A549 (cell line): ENCODE data around the gene CHRNA1. TPM values are rescaled to one million over a fixed set of nuclear protein-coding genes. Genes with fewer than 3 reads are reported as not detected.

ENCODE experiments used
- ATAC-seq, 2 experiments: fragments of 200-7000 bp in 1 of 2; fragments of >200 bp in 1 of 2; cut with Nextera tagmentation in 1 of 2; cut with Tn5 transposase in 1 of 2; 3 replicates each; pipeline versions ENCODE4 v1.8.0 to v1.9.1; 2018 to 2020; ENCODE audit warnings: mild to moderate bottlenecking in 1 of 2, moderate library complexity in 1 of 2
- CTCF ChIA-PET: fragments of 300-600 bp; sonication (Branson Sonifier 250); formaldehyde crosslinking; extraction: SDS; loops from one replicate; lab custom pipeline; 2021; ENCODE audit warnings: antibody characterized with exemption, inconsistent platforms; lab: Yijun Ruan, JAX
- POLR2A ChIA-PET: fragments of 350-600 bp; formaldehyde crosslinking; extraction: SDS; loops from one replicate; lab custom pipeline; 2021; ENCODE audit warnings: antibody characterized with exemption, inconsistent platforms; lab: Yijun Ruan, JAX
- DNase-seq, 2 experiments: peaks; one replicate each; pipeline versions ENCODE4 v3.0.0 to v3.0.0-alpha.2; 2011 to 2016; ENCODE audit warnings: low read depth in 1 of 2, low spot score in 1 of 2
- FAIRE-seq: peaks from 2 replicates; lab custom pipeline; 2011; peaks lifted over from hg19 to GRCh38; lab: Jason Lieb, UNC
- H3K27ac ChIP-seq, 2 experiments: fragments of >200 bp; sonication (Bioruptor Twin); formaldehyde crosslinking; 3 replicates each; pipeline ENCODE4 v1.5.1; 2016 to 2017
- H3K4me1 ChIP-seq: fragments of >200 bp; sonication (Bioruptor Twin); formaldehyde crosslinking; 3 replicates; pipeline ENCODE4 v1.6.1; 2016
- H3K4me2 ChIP-seq: fragments of >200 bp; sonication (Bioruptor Twin); formaldehyde crosslinking; 3 replicates; pipeline ENCODE4 v1.6.1; 2016
- H3K4me3 ChIP-seq: fragments of >200 bp; sonication (Bioruptor Twin); formaldehyde crosslinking; 3 replicates; pipeline ENCODE4 v1.5.1; 2016
- H3K9me3 ChIP-seq: fragments of >200 bp; sonication (Bioruptor Twin); formaldehyde crosslinking; 3 replicates; pipeline ENCODE4 v1.6.1; 2016
- BHLHE40 ChIP-seq: IDR thresholded peaks from 2 replicates; pipeline ENCODE4 v1.6.1; 2012; ENCODE audit warnings: low read depth, low read length, inconsistent platforms
- CBX8 ChIP-seq: fragments of 200-600 bp; sonication (generic); IDR thresholded peaks from 2 replicates; pipeline ENCODE4 v1.6.1; 2016
- CEBPB ChIP-seq, 2 experiments: fragments of >200 bp in 1 of 2; sonication (Bioruptor Twin) in 1 of 2; formaldehyde crosslinking in 1 of 2; IDR thresholded peaks; 2 replicates each; pipeline ENCODE4 v1.6.1; 2012 to 2016
- E2F6 ChIP-seq: IDR thresholded peaks from 2 replicates; pipeline ENCODE4 v1.6.1; 2012; ENCODE audit warnings: low read depth, borderline replicate concordance
- GATA3 ChIP-seq: IDR thresholded peaks from 2 replicates; pipeline ENCODE4 v1.6.1; 2012; ENCODE audit warnings: borderline replicate concordance
- HEYL ChIP-seq: fragments of 250-450 bp; sonication (Bioruptor Pico); IDR thresholded peaks from 2 replicates; pipeline ENCODE4 v1.8.0; 2021; ENCODE audit warnings: mild to moderate bottlenecking, moderate library complexity
- HOXB13 ChIP-seq: fragments of 250-450 bp; sonication (Bioruptor Pico); IDR thresholded peaks from 2 replicates; pipeline ENCODE4 v1.5.0; 2020; ENCODE audit warnings: low read depth, mild to moderate bottlenecking, moderate library complexity
- HOXB5 ChIP-seq: fragments of 250-450 bp; sonication (Bioruptor Pico); IDR thresholded peaks from 2 replicates; pipeline ENCODE4 v1.5.0; 2020; ENCODE audit warnings: mild to moderate bottlenecking, moderate library complexity
- JUN ChIP-seq, 2 experiments: fragments of >200 bp; sonication (Bioruptor Twin); formaldehyde crosslinking; IDR thresholded peaks; 2 replicates in 1 of 2; 3 replicates in 1 of 2; pipeline ENCODE4 v1.6.1; 2016 to 2017
- JUNB ChIP-seq: fragments of >200 bp; sonication (Bioruptor Twin); formaldehyde crosslinking; IDR thresholded peaks from 2 replicates; pipeline ENCODE4 v1.6.1; 2016
- MAFK ChIP-seq: fragments of 450-650 bp; IDR thresholded peaks from 2 replicates; pipeline ENCODE4 v1.6.1; 2014; ENCODE audit not compliant: partially characterized antibody
- MAX ChIP-seq: IDR thresholded peaks from 2 replicates; pipeline ENCODE4 v1.6.1; 2012
- NFE2L2 ChIP-seq: fragments of 150-350 bp; conservative IDR thresholded peaks from 2 replicates; pipeline ENCODE4 v1.6.1; 2014; ENCODE audit warnings: low read length
- PBX3 ChIP-seq: IDR thresholded peaks from 2 replicates; pipeline ENCODE4 v1.6.1; 2012
- POLR2AphosphoS2 ChIP-seq: conservative IDR thresholded peaks from 2 replicates; pipeline ENCODE4 v1.6.1; 2012; ENCODE audit warnings: low read length, improper control_type of control experiment, inconsistent platforms
- RAD21 ChIP-seq, 2 experiments: fragments of >200 bp in 1 of 2; sonication (Bioruptor Twin) in 1 of 2; formaldehyde crosslinking in 1 of 2; IDR thresholded peaks in 1 of 2; conservative IDR thresholded peaks in 1 of 2; 2 replicates in 1 of 2; 3 replicates in 1 of 2; pipeline ENCODE4 v1.6.1; 2012 to 2018; ENCODE audit warnings: inconsistent platforms in 1 of 2
- RARB ChIP-seq: fragments of 250-450 bp; sonication (Bioruptor Pico); IDR thresholded peaks from 2 replicates; pipeline ENCODE4 v1.8.0; 2021; ENCODE audit warnings: mild to moderate bottlenecking, moderate library complexity
- RCOR1 ChIP-seq: fragments of 150-350 bp; IDR thresholded peaks from 2 replicates; pipeline ENCODE4 v1.6.1; 2014; ENCODE audit warnings: antibody characterized with exemption, low read length, low read depth
- RFX5 ChIP-seq: fragments of 450-650 bp; IDR thresholded peaks from 2 replicates; pipeline ENCODE4 v1.7.1; 2014; ENCODE audit warnings: antibody characterized with exemption, mild to moderate bottlenecking, moderate library complexity
- RNF2 ChIP-seq: fragments of 200-600 bp; sonication (generic); IDR thresholded peaks from 2 replicates; pipeline ENCODE4 v1.6.1; 2016; ENCODE audit warnings: low read depth, mild to moderate bottlenecking, antibody characterized with exemption, moderate library complexity, borderline replicate concordance
- SMC3 ChIP-seq: fragments of >200 bp; sonication (Bioruptor Twin); formaldehyde crosslinking; IDR thresholded peaks from 3 replicates; pipeline ENCODE4 v1.6.1; 2018; ENCODE audit warnings: inconsistent platforms
- SREBF2 ChIP-seq: fragments of 450-650 bp; IDR thresholded peaks from 2 replicates; pipeline ENCODE4 v1.6.1; 2014; ENCODE audit warnings: mild to moderate bottlenecking, moderate library complexity
- USF2 ChIP-seq: fragments of 450-650 bp; IDR thresholded peaks from 2 replicates; pipeline ENCODE4 v1.6.1; 2014; ENCODE audit warnings: antibody characterized with exemption
- ZC3H11A ChIP-seq: fragments of 450-650 bp; IDR thresholded peaks from 2 replicates; pipeline ENCODE4 v1.6.1; 2014; ENCODE audit warnings: antibody characterized with exemption, mild to moderate bottlenecking
- WGBS: methylation state at CpG from one replicate; pipeline ENCODE4 v1.1.6; 2017; ENCODE audit errors: missing lambda C conversion rate; 5-methylcytosine and 5-hydroxymethylcytosine counted together
- polyA plus RNA-seq, 4 experiments: library from polyadenylated mRNA; depleted of rRNA in 3 of 4; stranded (reverse); fragments of >200 nt; fragmentation: RNase III in 1 of 4; extraction: RNeasy Plus Mini Kit Qiagen cat#74134 plus additional on column Dnase treatment in 1 of 4; gene quantifications; 2 replicates in 3 of 4; 3 replicates in 1 of 4; pipeline ENCODE4 v1.2.3, GENCODE V29; 2011 to 2017
- TF ChIP-seq, protein P1 (sequence below): fragments of 150-350 bp; IDR thresholded peaks from 2 replicates; pipeline ENCODE4 v1.6.1; 2014; ENCODE audit warnings: low read depth, mild to moderate bottlenecking, low read length
- TF ChIP-seq, protein P2 (sequence below): fragments of >200 bp; sonication (Bioruptor Twin); formaldehyde crosslinking; IDR thresholded peaks from 3 replicates; pipeline ENCODE4 v1.6.1; 2016

CHRNA1 gene
- polyA plus RNA-seq, 2 of the 4 experiments (the other 2 are of a cell fraction) = not detected

- ChIA-PET CTCF (interaction anchor here (0.8 to 1.9 kb wide), 6 partner anchors 9 to 281 kb away, joined by 3 to 6 read pairs (median 3); no protein-coding TSS in a partner anchor), POLR2A (no interaction called here)
- FAIRE-seq (no peak), ATAC-seq (no peak), DNase-seq (no peak)
- Histone ChIP-seq H3K9me3 (no peaks in the 10 kb centered on the region), H3K4me2 (peak overlapping the region; percentile 35; the same call in 2 of the 3 replicates), H3K27ac (no peak overlapping the region), H3K4me3 (no peak overlapping the region), H3K4me1 (peaks cover 7% of the 10 kb centered on the region; the same call in 1 of the 3 replicates)
- WGBS = 4% methylated on average over 1 of the region's 1 CpG
- no peak for TF ChIP-seq CBX8
- TF ChIP-seq RCOR1 = no peak
- TF ChIP-seq E2F6 = no peak
- TF ChIP-seq PBX3 = no peak
- no peak for TF ChIP-seq SMC3
- TF ChIP-seq, protein P1, sequence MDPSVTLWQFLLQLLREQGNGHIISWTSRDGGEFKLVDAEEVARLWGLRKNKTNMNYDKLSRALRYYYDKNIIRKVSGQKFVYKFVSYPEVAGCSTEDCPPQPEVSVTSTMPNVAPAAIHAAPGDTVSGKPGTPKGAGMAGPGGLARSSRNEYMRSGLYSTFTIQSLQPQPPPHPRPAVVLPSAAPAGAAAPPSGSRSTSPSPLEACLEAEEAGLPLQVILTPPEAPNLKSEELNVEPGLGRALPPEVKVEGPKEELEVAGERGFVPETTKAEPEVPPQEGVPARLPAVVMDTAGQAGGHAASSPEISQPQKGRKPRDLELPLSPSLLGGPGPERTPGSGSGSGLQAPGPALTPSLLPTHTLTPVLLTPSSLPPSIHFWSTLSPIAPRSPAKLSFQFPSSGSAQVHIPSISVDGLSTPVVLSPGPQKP = no peak
- no peak for TF ChIP-seq RFX5
These were observed 59.6 kb downstream of the CHRNA1 start for GRCh38 chr2:174704642-174705041.

- ChIA-PET CTCF (interaction anchor here (0.8 to 1.9 kb wide), 4 partner anchors 15 to 281 kb away, joined by 3 to 6 read pairs (median 3); no protein-coding TSS in a partner anchor), POLR2A (no interaction called here)
- H3K27ac ChIP-seq = no peak overlapping the region
- H3K4me1 ChIP-seq = peaks cover 7% of the 10 kb centered on the region; the same call in 1 of the 3 replicates
- FAIRE-seq = no peak
- TF ChIP-seq CEBPB (IDR thresholded peaks at IDR 0.05) (peak; percentile 34 to 45; a peak in 2 of 4 replicates), USF2 (no peak), JUN (IDR thresholded peaks at IDR 0.05) (no peak)
- H3K4me2 ChIP-seq = peak overlapping the region; percentile 35; the same call in 1 of the 3 replicates
- WGBS = 23% methylated on average over 3 of the region's 3 CpGs
- no peaks in the 10 kb centered on the region for H3K9me3 ChIP-seq
- no peak for DNase-seq
- no peak for ATAC-seq
- H3K4me3 ChIP-seq = no peak overlapping the region
These were observed 60.2 kb downstream of the CHRNA1 start for GRCh38 chr2:174704061-174704460.

DNA sequence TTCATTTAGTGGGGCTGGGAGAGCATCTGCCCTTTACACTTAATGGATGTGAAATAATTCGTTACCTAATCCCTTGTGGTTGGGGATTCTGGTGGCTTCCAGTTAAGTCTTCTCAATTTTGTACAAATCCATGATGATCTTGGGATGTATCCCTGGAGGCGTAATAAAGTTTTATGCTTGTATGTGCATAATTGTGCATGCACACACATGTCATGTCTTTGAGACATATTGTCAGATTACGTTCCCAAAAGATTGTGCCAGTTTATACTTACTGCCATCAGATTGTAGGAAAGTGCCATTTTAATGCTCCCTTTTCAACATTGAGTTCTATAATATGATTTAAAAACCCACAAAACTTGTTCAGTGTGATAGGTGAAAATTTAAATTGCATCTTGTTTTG lies 60.8 kb downstream of the CHRNA1 start:
- no peak overlapping the region for H3K4me3 ChIP-seq
- H3K4me1 ChIP-seq = peaks cover 7% of the 10 kb centered on the region; the same call in 1 of the 3 replicates
- 59% methylated on average over 3 of the region's 3 CpGs for WGBS
- TF ChIP-seq HEYL (CRISPR knock-in tag) = no peak
- no peak for TF ChIP-seq HOXB13
- TF ChIP-seq, protein P2, sequence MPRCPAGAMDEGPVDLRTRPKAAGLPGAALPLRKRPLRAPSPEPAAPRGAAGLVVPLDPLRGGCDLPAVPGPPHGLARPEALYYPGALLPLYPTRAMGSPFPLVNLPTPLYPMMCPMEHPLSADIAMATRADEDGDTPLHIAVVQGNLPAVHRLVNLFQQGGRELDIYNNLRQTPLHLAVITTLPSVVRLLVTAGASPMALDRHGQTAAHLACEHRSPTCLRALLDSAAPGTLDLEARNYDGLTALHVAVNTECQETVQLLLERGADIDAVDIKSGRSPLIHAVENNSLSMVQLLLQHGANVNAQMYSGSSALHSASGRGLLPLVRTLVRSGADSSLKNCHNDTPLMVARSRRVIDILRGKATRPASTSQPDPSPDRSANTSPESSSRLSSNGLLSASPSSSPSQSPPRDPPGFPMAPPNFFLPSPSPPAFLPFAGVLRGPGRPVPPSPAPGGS = no peak
- TF ChIP-seq GATA3 = no peak
- no peak for TF ChIP-seq JUNB
- TF ChIP-seq RARB (CRISPR knock-in tag) = no peak
- TF ChIP-seq BHLHE40 = no peak
- no peak for TF ChIP-seq RAD21 (conservative IDR thresholded peaks at IDR 0.05 in 1 of 2, IDR thresholded peaks at IDR 0.05 in 1 of 2)
- TF ChIP-seq MAX = no peak
- TF ChIP-seq NFE2L2 = no peak
- no peak for TF ChIP-seq SREBF2
- no peak for TF ChIP-seq RNF2
- TF ChIP-seq MAFK = no peak
- TF ChIP-seq POLR2AphosphoS2 = no peak
- TF ChIP-seq HOXB5 (CRISPR knock-in tag) = no peak
- TF ChIP-seq JUN (IDR thresholded peaks at IDR 0.05) = no peak
- no peak for TF ChIP-seq ZC3H11A
- TF ChIP-seq, all 56 proteins: peak for 0
- no peak overlapping the region for H3K27ac ChIP-seq
- no peak overlapping the region for H3K4me2 ChIP-seq
- DNase-seq (no peak), ATAC-seq (no peak), FAIRE-seq (no peak)
- H3K9me3 ChIP-seq = no peaks in the 10 kb centered on the region
- ChIA-PET POLR2A (no interaction called here), CTCF (interaction anchor here (1.2 to 1.8 kb wide), 2 partner anchors 62 to 240 kb away, joined by 3 to 4 read pairs; no protein-coding TSS in a partner anchor)
